Ovary (tissue), 9 donors: ENCODE data around the gene QRICH2. TPM values are rescaled to one million over a fixed set of nuclear protein-coding genes. Genes with fewer than 3 reads are reported as not detected.

Source experiments
- DNase-seq, 5 donors: peaks; one replicate each; pipeline ENCODE4 v3.0.0-alpha.2; 2019 to 2020
- H3K27ac ChIP-seq, 2 donors: fragments of 200-600 bp; one replicate each; pipeline versions ENCODE4 v1.5.1 to v1.8.0; 2019 to 2022
- H3K27me3 ChIP-seq: fragments of 200-600 bp; one replicate; pipeline ENCODE4 v1.8.0; 2022
- H3K36me3 ChIP-seq: fragments of 200-600 bp; sonication (generic); one replicate; pipeline ENCODE4 v1.5.1; 2019
- H3K4me1 ChIP-seq: one replicate; pipeline ENCODE4 v1.8.1; 2013; ENCODE audit warnings: mild to moderate bottlenecking, moderate library complexity; ENCODE audit not compliant: insufficient read depth
- H3K4me3 ChIP-seq: fragments of 200-600 bp; sonication (generic); one replicate; pipeline ENCODE4 v1.5.1; 2017
- H3K9me3 ChIP-seq, 2 donors: fragments of 200-600 bp in 1 of 2; sonication (generic) in 1 of 2; one replicate each; pipeline versions ENCODE4 v1.5.1 to v1.8.1; 2013 to 2019; ENCODE audit warnings: mild to moderate bottlenecking in 1 of 2, moderate library complexity in 1 of 2
- CTCF ChIP-seq, 3 donors: fragments of 450-650 bp in 2 of 3; fragments of 200-600 bp in 1 of 3; IDR thresholded peaks; one replicate each; pipeline versions ENCODE4 v1.5.1 to v1.8.0; 2016 to 2022; ENCODE audit warnings: antibody characterized with exemption in 3 of 3, mild to moderate bottlenecking in 1 of 3
- EP300 ChIP-seq: sonication (generic); formaldehyde crosslinking; IDR thresholded peaks from one replicate; pipeline ENCODE4 v1.6.1; 2017; ENCODE audit warnings: antibody characterized with exemption
- POLR2A ChIP-seq: fragments of 450-650 bp; IDR thresholded peaks from one replicate; pipeline ENCODE4 v1.6.1; 2017; ENCODE audit warnings: antibody characterized with exemption, mild to moderate bottlenecking, moderate library complexity
- WGBS, 3 donors: extraction: QIAGEN DNeasy Blood & Tissue Kit in 1 of 3; methylation state at CpG; one replicate each; pipeline versions ENCODE4 v1.1.5 to v1.1.7; 2013 to 2017; 5-methylcytosine and 5-hydroxymethylcytosine counted together
- intact Hi-C, 4 donors: fragments of 100-400 bp; cut with DNase I; formaldehyde crosslinking; loops; one replicate each; pipeline versions ENCODE4 v1.11.0 to v1.15.1; 2022 to 2023
- polyA plus RNA-seq, 2 donors: library from polyadenylated mRNA; stranded (reverse); fragments of 200-250 nt in 1 of 2; fragments of 350-450 nt in 1 of 2; fragmentation: Illumina TruSeq in 1 of 2; extraction: RNeasy Lipid Tissue Mini Kit (QIAGEN cat#74804) in 1 of 2; gene quantifications; one replicate each; pipeline ENCODE4 v1.2.3, GENCODE V29; 2013 to 2014
- total RNA-seq, 7 donors: library from RNA; depleted of rRNA in 2 of 7; stranded (reverse); fragments of >200 nt in 2 of 7; fragmentation: NEBNext Ultra II Directional in 3 of 7; extraction: Animal tissue kit (Norgen Biotek cat#: 25700) in 3 of 7; gene quantifications; one replicate each; pipeline versions ENCODE4 v1.1.0 to v1.2.4, GENCODE V29; 2016 to 2023
- donor health status: DM: no; HTN: no; CAD: no; lungs with moderate emphysema.
- donor health status: DM: no; HTN: no; CAD: no.
- donor health status: Bipolar disorder and iron deficiency.
- donor health status: DM: yes; HTN: yes; CAD: no.
- donor health status: DM: no; HTN: no; CAD: no.
- donor health status: DM: yes; HTN: yes; CAD: no.

Gene QRICH2
- total and polyA plus RNA-seq, 9 donors = 0.42 to 3.8 (median 1.5) TPM

DNA sequence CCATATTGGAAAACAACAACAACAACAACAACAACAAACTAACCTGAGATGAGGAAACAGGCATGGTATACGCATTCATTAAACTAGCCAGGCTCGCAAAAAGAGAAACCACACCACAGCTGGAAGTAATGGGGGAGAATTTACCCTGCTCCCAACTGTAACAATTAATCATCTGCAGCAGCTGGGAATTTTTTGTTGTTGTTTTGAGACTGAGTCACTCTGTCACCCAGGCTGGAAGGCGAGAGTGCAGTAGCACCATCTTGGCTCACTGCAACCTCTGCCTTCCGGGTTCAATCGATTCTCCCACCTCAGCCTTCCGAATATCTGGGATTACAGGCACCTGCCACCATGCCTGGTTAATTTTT is 29.3 kb upstream of the QRICH2 start:
- Histone ChIP-seq H3K27me3 (no peaks in the 10 kb centered on the region), H3K36me3 (no peaks in the 10 kb centered on the region), H3K27ac (no peak overlapping the region), H3K4me1 (no peaks in the 10 kb centered on the region), H3K4me3 (no peak overlapping the region), H3K9me3 (no peaks in the 10 kb centered on the region)
- intact Hi-C loops = no loop called here
- TF ChIP-seq EP300 (no peak), POLR2A (no peak), CTCF (IDR thresholded peaks at IDR 0.05) (no peak)
- DNase-seq = no peak
- 59 to 73% (median 67%) methylated on average over 6 of the region's 6 CpGs for WGBS, 3 donors

DNA sequence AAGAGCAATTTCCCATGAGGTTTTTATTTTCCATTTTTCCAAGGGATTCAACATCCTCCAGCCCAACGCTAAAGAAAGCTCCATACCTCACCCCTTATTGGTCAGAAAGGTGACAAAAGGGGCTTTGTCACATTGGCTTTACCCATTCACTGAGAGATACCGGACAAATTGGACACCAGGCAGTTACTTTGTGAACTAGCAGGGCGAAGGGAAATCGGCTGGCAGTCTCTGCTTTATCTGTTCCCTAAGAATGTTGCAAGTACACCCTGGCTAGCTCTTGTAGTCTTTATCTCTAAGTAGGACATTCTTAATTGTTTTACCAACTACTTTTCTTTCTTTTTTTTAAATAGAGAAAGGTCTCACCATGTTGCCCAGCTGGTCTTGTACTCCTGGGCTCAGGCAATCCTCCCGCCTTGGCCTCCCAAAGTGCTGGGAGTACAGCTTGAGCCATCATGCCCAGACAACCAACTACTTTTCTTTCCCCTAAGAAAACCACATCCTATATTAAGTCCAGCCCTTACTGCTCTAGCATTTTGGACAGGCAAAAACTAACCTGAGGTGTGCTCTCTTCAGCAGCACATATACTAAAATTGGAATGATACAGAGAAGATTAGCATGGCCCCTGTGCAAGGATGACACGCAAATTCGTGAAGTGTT is 28.8 kb upstream of the QRICH2 start:
- H3K4me1 ChIP-seq = no peaks in the 10 kb centered on the region
- no peak overlapping the region for H3K4me3 ChIP-seq
- no peaks in the 10 kb centered on the region for H3K9me3 ChIP-seq
- H3K27me3 ChIP-seq = no peaks in the 10 kb centered on the region
- DNase-seq = no peak
- H3K36me3 ChIP-seq = no peaks in the 10 kb centered on the region
- 82 to 89% (median 88%) methylated on average over 7 of the region's 7 CpGs for WGBS, 3 donors
- intact Hi-C loops = no loop called here
- H3K27ac ChIP-seq = no peak overlapping the region
- no peak for TF ChIP-seq CTCF (IDR thresholded peaks at IDR 0.05)
- no peak for TF ChIP-seq POLR2A
- TF ChIP-seq EP300 = no peak

DNA sequence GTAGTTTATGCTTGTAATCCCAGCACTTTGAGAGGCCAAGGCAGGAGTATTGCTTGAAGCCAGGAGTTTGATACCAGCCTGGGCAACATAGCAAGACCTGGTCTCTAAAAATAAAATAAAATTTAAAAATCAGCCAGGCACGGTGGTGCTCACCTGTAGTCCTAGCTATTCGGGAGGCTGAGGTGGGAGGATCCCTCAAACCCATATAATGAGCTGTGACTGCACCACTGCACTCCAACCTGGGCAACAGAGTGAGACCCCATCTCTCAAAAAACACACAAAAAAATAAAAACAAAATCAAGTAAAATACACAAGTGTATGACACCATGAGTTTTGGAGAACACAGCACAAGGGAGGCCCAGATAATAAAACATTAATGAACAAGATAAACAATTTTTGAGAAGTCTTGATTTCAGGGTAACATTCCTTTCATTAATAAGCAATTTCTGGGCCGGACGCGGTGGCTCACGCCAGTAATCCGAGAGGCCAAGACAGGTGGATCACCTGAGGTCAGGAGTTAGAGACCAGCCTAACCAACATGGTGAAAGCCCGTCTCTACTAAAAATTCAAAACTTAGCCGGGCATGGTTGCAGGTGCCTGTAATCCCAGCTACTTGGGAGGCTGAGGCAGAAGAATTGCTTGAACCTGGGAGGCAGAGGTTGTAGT is 27.8 kb upstream of the QRICH2 start:
- no peaks in the 10 kb centered on the region for H3K4me1 ChIP-seq
- H3K27ac ChIP-seq = no peak overlapping the region
- H3K4me3 ChIP-seq = no peak overlapping the region
- 95 to 98% (median 95%) methylated on average over 9 of the region's 9 CpGs for WGBS, 3 donors
- H3K36me3 ChIP-seq = no peaks in the 10 kb centered on the region
- intact Hi-C loops = no loop called here
- H3K27me3 ChIP-seq = no peaks in the 10 kb centered on the region
- DNase-seq = no peak
- no peak for TF ChIP-seq POLR2A
- no peak for TF ChIP-seq EP300
- no peak for TF ChIP-seq CTCF (IDR thresholded peaks at IDR 0.05)
- no peaks in the 10 kb centered on the region for H3K9me3 ChIP-seq

- Histone ChIP-seq H3K27ac (no peak overlapping the region), H3K9me3 (no peaks in the 10 kb centered on the region), H3K4me3 (no peak overlapping the region), H3K4me1 (no peaks in the 10 kb centered on the region), H3K36me3 (no peaks in the 10 kb centered on the region), H3K27me3 (no peaks in the 10 kb centered on the region)
- 79 to 88% (median 82%) methylated on average over 11 of the region's 11 CpGs for WGBS, 3 donors
- intact Hi-C loops = no loop called here
- TF ChIP-seq POLR2A (no peak), EP300 (no peak), CTCF (IDR thresholded peaks at IDR 0.05) (no peak)
- no peak for DNase-seq
These were observed 25.8 kb upstream of the QRICH2 start for GRCh38 chr17:76333673-76334505.
